Left cardiac atrium (tissue), 4 donors: ENCODE results near the gene ELAPOR1. TPM values are rescaled to one million over a fixed set of nuclear protein-coding genes. Genes with fewer than 3 reads are reported as not detected.

Experiments used
- ATAC-seq, 2 donors: fragments of 200-7000 bp; cut with Tn5 transposase; one replicate each; pipeline ENCODE4 v1.9.1; 2020; ENCODE audit warnings: mild to moderate bottlenecking in 2 of 2, moderate library complexity in 2 of 2
- DNase-seq: peaks from one replicate; pipeline ENCODE4 v3.0.0-alpha.2; 2020
- intact Hi-C, 2 donors: fragments of 100-400 bp; cut with DNase I; formaldehyde crosslinking; loops; one replicate each; pipeline versions ENCODE4 v1.14.1 to v1.15.1; 2022 to 2023
- long read RNA-seq: library from polyadenylated mRNA; unstranded; transcript quantifications from one replicate; pipeline ENCODE4 v2.0.0, GENCODE V29; 2021
- total RNA-seq, 2 donors: library from RNA; stranded (reverse); fragmentation: NEBNext Ultra II Directional; extraction: Animal tissue kit (Norgen Biotek cat#: 25700); gene quantifications; one replicate each; pipeline ENCODE4 v1.2.1, GENCODE V29; 2021
- donor health status: DM: no; HTN: yes; CAD: no.
- donor health status: DM: no; HTN: yes; CAD: no; lungs with severe emphysema.
- donor health status: DM: yes; HTN: yes; CAD: no.
- donor health status: Dilated cardiomyopathy.

The ELAPOR1 gene
- under 1 TPM; 0.21 to 0.39 TPM for total RNA-seq
- long read RNA-seq: 0 reads

- peak; percentile 58 to 68 for ATAC-seq
- DNase-seq: peak; percentile 56
- intact Hi-C loops: loop anchor here in 1 of 2 donors (10.0 kb wide), 1 partner anchor 149 kb away; the partner anchor contains the start of gene CLCC1
These were observed at the start of gene ELAPOR1 for GRCh38 chr1:109113590-109114341. Gene ELAPOR1, plus strand, starts transcription at chr1:109114115. Its CDS starts 69 bp downstream, at chr1:109114184.

- no peak for DNase-seq
- intact Hi-C loops: no loop called here
These were observed 48.8 kb upstream of the ELAPOR1 start for GRCh38 chr1:109065137-109065536.

GRCh38 chr1:109067883-109068282, 46.0 kb upstream of the ELAPOR1 start:
- DNase-seq (no peak), ATAC-seq (no peak)
- intact Hi-C loops: no loop called here

More at GRCh38 chr1:109065137-109065536, 48.8 kb upstream of the ELAPOR1 start:
- ATAC-seq: no peak

- intact Hi-C loops: no loop called here
- ATAC-seq: no peak
These were observed 44.6 kb upstream of the ELAPOR1 start for GRCh38 chr1:109069294-109069693.

GRCh38 chr1:109075531-109076490, 38.1 kb upstream of the ELAPOR1 start, which contains the start of gene TAF13:
Gene TAF13, minus strand, starts transcription at chr1:109076003. Its CDS starts 56 bp downstream, at chr1:109075947.
- peak; percentile 97 for DNase-seq
- intact Hi-C loops: no loop called here

More at GRCh38 chr1:109069294-109069693, 44.6 kb upstream of the ELAPOR1 start:
- no peak for DNase-seq

GRCh38 chr1:109078317-109078716, 35.6 kb upstream of the ELAPOR1 start:
- no peak for ATAC-seq
- DNase-seq: no peak
- intact Hi-C loops: no loop called here

More at GRCh38 chr1:109075531-109076490, 38.1 kb upstream of the ELAPOR1 start, which contains the start of gene TAF13:
- peak; percentile 99 to 100 for ATAC-seq

GRCh38 chr1:109079240-109079622, 34.7 kb upstream of the ELAPOR1 start:
- intact Hi-C loops: no loop called here
- ATAC-seq (no peak), DNase-seq (no peak)

GRCh38 chr1:109080441-109081082, 33.4 kb upstream of the ELAPOR1 start:
- DNase-seq (no peak), ATAC-seq (no peak)
- intact Hi-C loops: no loop called here

GRCh38 chr1:109083501-109083900, 30.4 kb upstream of the ELAPOR1 start:
- DNase-seq: no peak
- intact Hi-C loops: no loop called here
- no peak for ATAC-seq

- ATAC-seq (no peak), DNase-seq (no peak)
- intact Hi-C loops: no loop called here
These were observed 30.0 kb upstream of the ELAPOR1 start for GRCh38 chr1:109083923-109084322.

GRCh38 chr1:109084563-109085517, 29.1 kb upstream of the ELAPOR1 start:
- intact Hi-C loops: no loop called here
- no peak for ATAC-seq

GRCh38 chr1:109089242-109090015, 24.5 kb upstream of the ELAPOR1 start:
- ATAC-seq: peak; percentile 11 to 24
- DNase-seq: peak; percentile 63
- intact Hi-C loops: loop anchor here in 1 of 2 donors (10.0 kb wide), 1 partner anchor 125 kb away; the partner anchor contains the start of gene SARS1

More at GRCh38 chr1:109084563-109085517, 29.1 kb upstream of the ELAPOR1 start:
- no peak for DNase-seq

GRCh38 chr1:109090196-109091077, 23.5 kb upstream of the ELAPOR1 start, which contains the start of gene TMEM167B:
Gene TMEM167B, plus strand, starts transcription at chr1:109090764. Its CDS starts 109 bp downstream, at chr1:109090873.
- peak; percentile 95 to 96 for ATAC-seq
- intact Hi-C loops: loop anchor here in 1 of 2 donors (10.0 kb wide), 1 partner anchor 124 kb away; the partner anchor contains the start of gene SARS1
- peak; percentile 93 for DNase-seq

GRCh38 chr1:109091078-109091838, 22.7 kb upstream of the ELAPOR1 start:
- peak; percentile 70 to 81 for ATAC-seq
- intact Hi-C loops: loop anchor here in 1 of 2 donors (10.0 kb wide), 1 partner anchor 124 kb away; the partner anchor contains the start of gene SARS1
- no peak for DNase-seq

- ATAC-seq (no peak), DNase-seq (no peak)
- intact Hi-C loops: loop anchor here in 1 of 2 donors (10.0 kb wide), 1 partner anchor 123 kb away; the partner anchor contains the start of gene SARS1
These were observed 22.1 kb upstream of the ELAPOR1 start for GRCh38 chr1:109091839-109092193.
